Measurements from ENCODE around the gene ZNRD2. TPM values are rescaled to one million over a fixed set of nuclear protein-coding genes. Genes with fewer than 3 reads are reported as not detected.

ZNRD2 gene
- total and polyA plus RNA-seq, 2 of the 8 experiments (the other 6 are each of a cell fraction or from before 2014, with no cell fraction given), result 53.4 to 125 TPM

GRCh38 chr11:65615950-65616574 lies 45.8 kb downstream of the ZNRD2 start:
- FAIRE-seq (no peak), DNase-seq (ENCODE audit: low read depth in 1 of 2, low spot score in 2 of 2) (no peak)
- peaks cover 16% of the 10 kb centered on the region for H3K23me2 ChIP-seq (ENCODE audit: low read depth, low read length)
- H2BK20ac ChIP-seq (ENCODE audit: low read length), result no peak overlapping the region
- H3K4me3 ChIP-seq (ENCODE audit: extremely low read depth in 1 of 4, insufficient read depth in 2 of 4, low read depth in 3 of 4, low read length in 4 of 4), result peak overlapping the region; percentile 63 to 88 (median 86)
- H3K27me3 ChIP-seq (replicated peaks in 1 of 4; ENCODE audit: control insufficient read depth in 3 of 4, extremely low read depth in 1 of 4, insufficient read depth in 3 of 4, low read length in 3 of 4), result no peaks in the 10 kb centered on the region
- H3K79me2 ChIP-seq (ENCODE audit: control insufficient read depth in 1 of 2, insufficient read depth in 2 of 2, low read length in 2 of 2), result peaks cover 11 to 27% of the 10 kb centered on the region in 2 experiments
- no peak overlapping the region for H2BK120ac ChIP-seq (replicated peaks; ENCODE audit: low read depth, low read length)
- H4K8ac ChIP-seq (ENCODE audit: extremely low read depth, insufficient read depth, low read length), result no peak overlapping the region; the same call in 1 of the 2 replicates
- H3K4ac ChIP-seq (replicated peaks; ENCODE audit: insufficient read length, low read depth, low read length), result no peak overlapping the region
- peaks cover 0 to 20% (median 11%) of the 10 kb centered on the region in 4 experiments; a peak in 5 of 7 replicates for H3K4me1 ChIP-seq (replicated peaks in 1 of 4; ENCODE audit: control insufficient read depth in 3 of 4, insufficient read depth in 4 of 4, low read length in 3 of 4)
- peak overlapping the region; percentile 92 for H3K56ac ChIP-seq (replicated peaks; ENCODE audit: insufficient read length, low read depth, low read length)
- peaks cover 3 to 29% (median 18%) of the 10 kb centered on the region in 4 experiments; a peak in 6 of 8 replicates for H3K36me3 ChIP-seq (ENCODE audit: control insufficient read depth in 2 of 4, insufficient read depth in 4 of 4, low read length in 3 of 4)
- H3K9me3 ChIP-seq (ENCODE audit: insufficient read depth in 2 of 2, low read depth in 1 of 2, low read length in 1 of 2), result no peaks in the 10 kb centered on the region
- no peak overlapping the region for H2BK12ac ChIP-seq (ENCODE audit: low read depth, low read length)
- peak overlapping the region; percentile 87 to 98 for H3K4me2 ChIP-seq (ENCODE audit: insufficient read depth in 1 of 2, low read depth in 2 of 2, low read length in 2 of 2)
- CTCF ChIA-PET (ENCODE audit: partially characterized antibody), result interaction anchor here (0.8 to 3.8 kb wide), 10 partner anchors 12 to 43 kb away, joined by 3 to 30 read pairs (median 5); partner anchors contain the start of gene SIPA1
- no peak overlapping the region for H4K91ac ChIP-seq (replicated peaks; ENCODE audit: insufficient read length, low read length)
- no peak overlapping the region for H4K5ac ChIP-seq (ENCODE audit: insufficient read length, low read depth, low read length)
- peak overlapping the region; percentile 86; the same call in 1 of the 2 replicates for H2BK5ac ChIP-seq (ENCODE audit: low read depth, low read length)
- peaks cover 8 to 35% of the 10 kb centered on the region in 2 experiments for H4K20me1 ChIP-seq (replicated peaks in 1 of 2; ENCODE audit: control insufficient read depth in 1 of 2, insufficient read depth in 2 of 2, low read length in 2 of 2)
- 16% methylated on average over 9 of the region's 50 CpGs; no CpG with 5 or more reads in 1 of the 2 experiments for WGBS, 2 experiments (ENCODE audit: extremely low coverage in 1 of 2, insufficient coverage in 1 of 2, insufficient read length in 1 of 2, insufficient replicate concordance in 2 of 2, low coverage in 1 of 2, low lambda C conversion rate in 2 of 2, missing lambda C conversion rate in 1 of 2)
- no peak overlapping the region for H3K14ac ChIP-seq (ENCODE audit: insufficient read length)
- H3K27ac ChIP-seq (ENCODE audit: low read depth, low read length), result peak overlapping the region; percentile 20; the same call in 1 of the 2 replicates
- H3K23ac ChIP-seq (ENCODE audit: insufficient read length), result no peak overlapping the region
- POLR2A ChIA-PET (ENCODE audit: partially characterized antibody), result interaction anchor here (1.2 to 5.7 kb wide), 13 partner anchors 10 to 243 kb away, joined by 3 to 41 read pairs (median 5); partner anchors contain the start of genes KCNK7, MALAT1 and SIPA1
- H3K18ac ChIP-seq (ENCODE audit: extremely low read depth, low read length), result no peak overlapping the region
- H3K79me1 ChIP-seq (ENCODE audit: low read depth, low read length), result peaks cover 33% of the 10 kb centered on the region
- no peak overlapping the region for H2BK15ac ChIP-seq (ENCODE audit: low read length)
- peak overlapping the region; percentile 63 to 86 (median 75); a peak in 6 of 7 replicates for H3K9ac ChIP-seq (replicated peaks in 1 of 4; ENCODE audit: extremely low read depth in 1 of 4, low read depth in 3 of 4, low read length in 3 of 4)
- TF ChIP-seq EZH2 (IDR thresholded peaks at IDR 0.05; ENCODE audit: low read depth, low read length, severe bottlenecking), result no peak
- peak in 1 of 2 experiments; percentile 52; a peak in 1 of 4 replicates for TF ChIP-seq SIN3A (conservative IDR thresholded peaks at IDR 0.05 in 1 of 2, IDR thresholded peaks at IDR 0.05 in 1 of 2; ENCODE audit: low read depth in 1 of 2, low read length in 2 of 2)
- H2AFZ ChIP-seq (ENCODE audit: low read length), result no peak overlapping the region
- H2AK5ac ChIP-seq (ENCODE audit: low read depth, low read length), result no peak overlapping the region
